ENCODE data around the gene TGM4.

Gene TGM4

DNA sequence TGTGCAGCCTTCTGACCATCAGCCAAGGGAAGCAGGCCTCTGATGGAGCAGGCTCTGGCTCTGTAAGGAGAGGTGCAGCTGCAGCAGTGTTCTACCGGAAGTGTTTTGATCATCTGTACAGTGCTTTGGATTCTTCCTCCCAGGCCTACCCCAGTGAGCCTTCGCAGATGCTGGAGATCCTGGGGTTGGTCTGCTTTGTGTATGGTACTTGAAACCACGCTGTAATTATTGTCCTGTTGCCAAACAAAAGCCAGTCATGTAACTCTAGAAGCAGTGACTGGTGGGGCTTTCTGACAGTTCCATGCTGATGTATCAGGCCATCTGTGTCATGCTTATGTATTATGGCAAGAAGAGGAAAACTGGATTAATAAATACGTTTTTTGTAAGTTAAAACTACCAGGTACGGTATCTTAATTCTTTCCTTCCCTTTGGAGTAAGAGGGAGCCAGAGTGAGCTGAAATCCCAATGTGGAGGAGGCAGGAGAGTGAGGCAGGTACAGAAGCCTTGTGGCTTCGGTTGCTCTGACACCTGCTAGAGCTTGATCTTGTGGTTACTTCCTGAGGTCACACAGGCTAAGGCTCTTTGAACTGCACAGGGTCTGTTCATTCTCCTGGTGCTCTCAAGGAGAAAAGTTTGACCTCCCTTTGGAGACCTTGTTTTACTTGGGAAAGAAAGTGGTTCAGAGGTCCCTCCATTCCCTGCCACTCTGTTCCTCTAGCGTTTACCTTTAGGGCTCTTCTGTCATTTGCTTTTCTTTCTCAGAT lies 9.0 kb upstream of the TGM4 start:
- TF ChIP-seq ZC3H10 (CRISPR knock-in tag; IDR thresholded peaks at IDR 0.05) (no peak), BACH2 (CRISPR knock-in tag; IDR thresholded peaks at IDR 0.05; ENCODE audit: borderline replicate concordance) (no peak)
- ATAC-seq, result no peak

DNA sequence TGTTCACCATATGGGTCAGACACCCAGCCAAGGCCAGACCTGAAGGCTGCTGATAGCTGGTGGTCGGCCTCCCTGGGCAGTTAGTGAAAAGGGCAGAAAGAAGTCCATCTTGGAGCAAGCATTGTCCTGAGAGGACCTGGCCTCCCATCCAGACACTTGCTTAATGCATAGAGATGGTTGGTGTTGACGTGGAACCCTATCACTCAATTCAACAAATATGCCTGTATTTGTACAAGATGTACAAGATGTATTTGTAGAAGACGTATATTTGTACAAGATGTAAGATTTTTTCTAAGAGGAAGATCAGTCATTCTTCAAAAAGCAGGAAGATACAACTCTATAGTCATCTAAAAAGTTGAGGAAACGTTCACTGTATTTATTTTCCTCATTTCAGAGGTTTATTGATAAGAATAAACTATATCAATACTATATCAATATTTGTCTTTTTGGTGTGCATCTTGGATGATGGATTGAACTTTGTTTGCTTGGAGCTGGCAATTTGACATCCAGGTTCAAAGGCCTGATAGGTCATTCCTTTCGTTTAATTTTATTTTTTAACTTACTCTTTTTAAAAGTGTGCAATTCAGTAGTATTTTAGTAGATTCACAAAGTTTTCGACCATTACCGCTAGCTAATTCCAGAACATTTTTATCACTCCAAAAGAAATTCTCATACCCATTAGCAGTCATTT lies 6.8 kb upstream of the TGM4 start:
- no peak for ATAC-seq
- TF ChIP-seq, protein P1, sequence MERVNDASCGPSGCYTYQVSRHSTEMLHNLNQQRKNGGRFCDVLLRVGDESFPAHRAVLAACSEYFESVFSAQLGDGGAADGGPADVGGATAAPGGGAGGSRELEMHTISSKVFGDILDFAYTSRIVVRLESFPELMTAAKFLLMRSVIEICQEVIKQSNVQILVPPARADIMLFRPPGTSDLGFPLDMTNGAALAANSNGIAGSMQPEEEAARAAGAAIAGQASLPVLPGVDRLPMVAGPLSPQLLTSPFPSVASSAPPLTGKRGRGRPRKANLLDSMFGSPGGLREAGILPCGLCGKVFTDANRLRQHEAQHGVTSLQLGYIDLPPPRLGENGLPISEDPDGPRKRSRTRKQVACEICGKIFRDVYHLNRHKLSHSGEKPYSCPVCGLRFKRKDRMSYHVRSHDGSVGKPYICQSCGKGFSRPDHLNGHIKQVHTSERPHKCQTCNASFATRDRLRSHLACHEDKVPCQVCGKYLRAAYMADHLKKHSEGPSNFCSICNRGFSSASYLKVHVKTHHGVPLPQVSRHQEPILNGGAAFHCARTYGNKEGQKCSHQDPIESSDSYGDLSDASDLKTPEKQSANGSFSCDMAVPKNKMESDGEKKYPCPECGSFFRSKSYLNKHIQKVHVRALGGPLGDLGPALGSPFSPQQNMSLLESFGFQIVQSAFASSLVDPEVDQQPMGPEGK (CRISPR knock-in tag; IDR thresholded peaks at IDR 0.05; ENCODE audit: borderline replicate concordance), result no peak
- no peak for TF ChIP-seq ZFP3 (CRISPR knock-in tag; IDR thresholded peaks at IDR 0.05)

DNA sequence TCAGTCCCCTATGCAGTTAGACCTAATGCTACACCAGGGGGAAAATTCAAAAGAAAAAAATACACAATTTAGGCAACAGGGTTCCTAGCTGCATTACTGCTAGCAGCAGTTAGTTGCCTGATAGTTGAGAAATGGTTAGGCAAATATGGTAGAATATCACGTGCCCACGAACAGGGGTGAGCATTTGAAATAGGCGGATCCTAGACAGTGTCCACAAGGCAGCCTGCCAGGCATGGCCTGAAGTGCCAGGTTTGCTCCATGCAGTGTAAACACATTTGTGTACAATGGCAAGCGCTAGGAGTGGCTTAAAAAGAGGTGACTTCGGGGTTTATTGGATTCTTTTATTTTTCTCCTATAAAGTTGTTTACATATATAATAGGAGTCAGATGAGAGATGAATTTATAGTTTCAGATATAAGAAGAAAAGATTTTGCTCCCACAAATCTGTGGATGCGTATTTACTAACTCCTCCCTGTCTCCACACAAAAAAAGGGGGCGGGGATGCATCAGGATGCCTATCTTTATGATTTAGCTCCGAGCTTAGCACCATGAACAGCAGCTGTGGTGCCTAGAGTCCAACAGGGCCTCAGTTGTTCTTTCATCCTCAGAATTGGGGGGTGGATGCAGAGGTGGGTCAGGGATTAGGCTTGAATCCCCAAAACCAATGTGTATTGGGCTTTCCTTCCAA lies 3.9 kb upstream of the TGM4 start:
- no peak for TF ChIP-seq ISL1 (CRISPR knock-in tag; IDR thresholded peaks at IDR 0.05)
- no peak for TF ChIP-seq BACH2 (CRISPR knock-in tag; IDR thresholded peaks at IDR 0.05; ENCODE audit: borderline replicate concordance)
- TF ChIP-seq, protein P2, sequence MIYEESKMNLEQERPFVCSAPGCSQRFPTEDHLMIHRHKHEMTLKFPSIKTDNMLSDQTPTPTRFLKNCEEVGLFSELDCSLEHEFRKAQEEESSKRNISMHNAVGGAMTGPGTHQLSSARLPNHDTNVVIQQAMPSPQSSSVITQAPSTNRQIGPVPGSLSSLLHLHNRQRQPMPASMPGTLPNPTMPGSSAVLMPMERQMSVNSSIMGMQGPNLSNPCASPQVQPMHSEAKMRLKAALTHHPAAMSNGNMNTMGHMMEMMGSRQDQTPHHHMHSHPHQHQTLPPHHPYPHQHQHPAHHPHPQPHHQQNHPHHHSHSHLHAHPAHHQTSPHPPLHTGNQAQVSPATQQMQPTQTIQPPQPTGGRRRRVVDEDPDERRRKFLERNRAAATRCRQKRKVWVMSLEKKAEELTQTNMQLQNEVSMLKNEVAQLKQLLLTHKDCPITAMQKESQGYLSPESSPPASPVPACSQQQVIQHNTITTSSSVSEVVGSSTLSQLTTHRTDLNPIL (CRISPR knock-in tag; IDR thresholded peaks at IDR 0.05; ENCODE audit: low read depth), result no peak
- TF ChIP-seq CSDC2 (CRISPR knock-in tag; IDR thresholded peaks at IDR 0.05), result no peak
- TF ChIP-seq TOX (CRISPR knock-in tag; IDR thresholded peaks at IDR 0.05; ENCODE audit: borderline replicate concordance), result no peak
- TF ChIP-seq, protein P3, sequence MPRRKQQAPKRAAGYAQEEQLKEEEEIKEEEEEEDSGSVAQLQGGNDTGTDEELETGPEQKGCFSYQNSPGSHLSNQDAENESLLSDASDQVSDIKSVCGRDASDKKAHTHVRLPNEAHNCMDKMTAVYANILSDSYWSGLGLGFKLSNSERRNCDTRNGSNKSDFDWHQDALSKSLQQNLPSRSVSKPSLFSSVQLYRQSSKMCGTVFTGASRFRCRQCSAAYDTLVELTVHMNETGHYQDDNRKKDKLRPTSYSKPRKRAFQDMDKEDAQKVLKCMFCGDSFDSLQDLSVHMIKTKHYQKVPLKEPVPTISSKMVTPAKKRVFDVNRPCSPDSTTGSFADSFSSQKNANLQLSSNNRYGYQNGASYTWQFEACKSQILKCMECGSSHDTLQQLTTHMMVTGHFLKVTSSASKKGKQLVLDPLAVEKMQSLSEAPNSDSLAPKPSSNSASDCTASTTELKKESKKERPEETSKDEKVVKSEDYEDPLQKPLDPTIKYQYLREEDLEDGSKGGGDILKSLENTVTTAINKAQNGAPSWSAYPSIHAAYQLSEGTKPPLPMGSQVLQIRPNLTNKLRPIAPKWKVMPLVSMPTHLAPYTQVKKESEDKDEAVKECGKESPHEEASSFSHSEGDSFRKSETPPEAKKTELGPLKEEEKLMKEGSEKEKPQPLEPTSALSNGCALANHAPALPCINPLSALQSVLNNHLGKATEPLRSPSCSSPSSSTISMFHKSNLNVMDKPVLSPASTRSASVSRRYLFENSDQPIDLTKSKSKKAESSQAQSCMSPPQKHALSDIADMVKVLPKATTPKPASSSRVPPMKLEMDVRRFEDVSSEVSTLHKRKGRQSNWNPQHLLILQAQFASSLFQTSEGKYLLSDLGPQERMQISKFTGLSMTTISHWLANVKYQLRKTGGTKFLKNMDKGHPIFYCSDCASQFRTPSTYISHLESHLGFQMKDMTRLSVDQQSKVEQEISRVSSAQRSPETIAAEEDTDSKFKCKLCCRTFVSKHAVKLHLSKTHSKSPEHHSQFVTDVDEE (CRISPR knock-in tag; IDR thresholded peaks at IDR 0.05), result no peak
- no peak for ATAC-seq

DNA sequence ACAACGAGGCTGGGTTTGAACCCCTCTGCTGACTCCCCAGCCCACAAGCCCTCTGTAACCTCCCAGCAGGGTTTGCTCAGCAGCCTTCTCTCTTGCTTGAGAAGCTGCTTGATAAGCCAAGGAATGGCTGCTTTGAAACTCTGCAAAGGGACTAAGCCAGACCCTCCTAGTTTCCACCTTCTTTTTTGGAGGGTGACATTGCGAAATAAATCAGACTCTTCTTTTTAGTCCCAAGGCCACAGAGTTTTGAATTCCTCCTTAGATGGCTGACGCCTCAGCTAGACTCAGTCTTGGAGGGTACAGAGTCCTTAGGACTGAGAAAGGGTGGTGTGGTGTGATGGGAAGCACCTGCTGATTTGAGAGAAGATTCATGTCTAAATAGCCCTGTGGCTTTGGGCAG lies 1.2 kb downstream of the TGM4 start:
- ATAC-seq, result no peak
- TF ChIP-seq ESRRG (CRISPR knock-in tag; IDR thresholded peaks at IDR 0.05) (no peak), TCF4 (CRISPR knock-in tag; IDR thresholded peaks at IDR 0.05; ENCODE audit: borderline replicate concordance) (no peak), ZC3H10 (CRISPR knock-in tag; IDR thresholded peaks at IDR 0.05) (no peak), ARNTL (CRISPR knock-in tag; IDR thresholded peaks at IDR 0.05; ENCODE audit: borderline replicate concordance, low read depth) (no peak), ZNF8 (CRISPR knock-in tag; IDR thresholded peaks at IDR 0.05) (no peak), ZFP30 (CRISPR knock-in tag; IDR thresholded peaks at IDR 0.05) (no peak), SNAI2 (CRISPR knock-in tag; IDR thresholded peaks at IDR 0.05) (no peak), TOX (CRISPR knock-in tag; IDR thresholded peaks at IDR 0.05; ENCODE audit: borderline replicate concordance) (no peak), OSR1 (CRISPR knock-in tag; IDR thresholded peaks at IDR 0.05) (no peak), ISL1 (CRISPR knock-in tag; IDR thresholded peaks at IDR 0.05) (no peak), ZNF70 (CRISPR knock-in tag; IDR thresholded peaks at IDR 0.05) (no peak)
- TF ChIP-seq, protein P4, sequence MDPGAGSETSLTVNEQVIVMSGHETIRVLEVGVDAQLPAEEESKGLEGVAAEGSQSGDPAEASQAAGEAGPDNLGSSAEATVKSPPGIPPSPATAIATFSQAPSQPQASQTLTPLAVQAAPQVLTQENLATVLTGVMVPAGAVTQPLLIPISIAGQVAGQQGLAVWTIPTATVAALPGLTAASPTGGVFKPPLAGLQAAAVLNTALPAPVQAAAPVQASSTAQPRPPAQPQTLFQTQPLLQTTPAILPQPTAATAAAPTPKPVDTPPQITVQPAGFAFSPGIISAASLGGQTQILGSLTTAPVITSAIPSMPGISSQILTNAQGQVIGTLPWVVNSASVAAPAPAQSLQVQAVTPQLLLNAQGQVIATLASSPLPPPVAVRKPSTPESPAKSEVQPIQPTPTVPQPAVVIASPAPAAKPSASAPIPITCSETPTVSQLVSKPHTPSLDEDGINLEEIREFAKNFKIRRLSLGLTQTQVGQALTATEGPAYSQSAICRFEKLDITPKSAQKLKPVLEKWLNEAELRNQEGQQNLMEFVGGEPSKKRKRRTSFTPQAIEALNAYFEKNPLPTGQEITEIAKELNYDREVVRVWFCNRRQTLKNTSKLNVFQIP (CRISPR knock-in tag; IDR thresholded peaks at IDR 0.05; ENCODE audit: borderline replicate concordance, low read depth), result no peak
- TF ChIP-seq, protein P3 (CRISPR knock-in tag; IDR thresholded peaks at IDR 0.05), result no peak
- TF ChIP-seq, protein P5, sequence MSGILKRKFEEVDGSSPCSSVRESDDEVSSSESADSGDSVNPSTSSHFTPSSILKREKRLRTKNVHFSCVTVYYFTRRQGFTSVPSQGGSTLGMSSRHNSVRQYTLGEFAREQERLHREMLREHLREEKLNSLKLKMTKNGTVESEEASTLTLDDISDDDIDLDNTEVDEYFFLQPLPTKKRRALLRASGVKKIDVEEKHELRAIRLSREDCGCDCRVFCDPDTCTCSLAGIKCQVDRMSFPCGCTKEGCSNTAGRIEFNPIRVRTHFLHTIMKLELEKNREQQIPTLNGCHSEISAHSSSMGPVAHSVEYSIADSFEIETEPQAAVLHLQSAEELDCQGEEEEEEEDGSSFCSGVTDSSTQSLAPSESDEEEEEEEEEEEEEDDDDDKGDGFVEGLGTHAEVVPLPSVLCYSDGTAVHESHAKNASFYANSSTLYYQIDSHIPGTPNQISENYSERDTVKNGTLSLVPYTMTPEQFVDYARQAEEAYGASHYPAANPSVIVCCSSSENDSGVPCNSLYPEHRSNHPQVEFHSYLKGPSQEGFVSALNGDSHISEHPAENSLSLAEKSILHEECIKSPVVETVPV (CRISPR knock-in tag; IDR thresholded peaks at IDR 0.05), result no peak
- TF ChIP-seq, protein P1 (CRISPR knock-in tag; IDR thresholded peaks at IDR 0.05; ENCODE audit: borderline replicate concordance), result no peak

Data from SK-N-SH treated with all-trans-retinoic acid at 6 μM for 48 hours (cell line).